Thyroid gland (tissue), 4 donors: Measurements from ENCODE around the gene LTA. TPM values are rescaled to one million over a fixed set of nuclear protein-coding genes. Genes with fewer than 3 reads are reported as not detected.
A peak's percentile ranks its signal among the peaks of the same experiment; 100 is the strongest.

Experiments
- DNase-seq, 2 donors: peaks; one replicate each; pipeline ENCODE4 v3.0.0-alpha.2; 2019
- H3K27ac ChIP-seq, 3 donors: fragments of 200-600 bp; sonication (generic); 1 replicate in 2 of 3; 2 replicates in 1 of 3; pipeline ENCODE4 v1.5.1; 2016 to 2019; ENCODE audit warnings: mild to moderate bottlenecking in 1 of 3, moderate library complexity in 1 of 3
- H3K27me3 ChIP-seq: fragments of 200-600 bp; sonication (generic); one replicate; pipeline ENCODE4 v1.5.1; 2019
- H3K36me3 ChIP-seq, 2 donors: fragments of 200-600 bp; sonication (generic); one replicate each; pipeline ENCODE4 v1.5.1; 2016 to 2019
- H3K4me1 ChIP-seq, 2 donors: fragments of 200-600 bp; sonication (generic); one replicate each; pipeline ENCODE4 v1.5.1; 2017 to 2019
- H3K4me3 ChIP-seq, 3 donors: fragments of 200-600 bp; sonication (generic); replicated peaks in 1 of 3; 1 replicate in 2 of 3; 2 replicates in 1 of 3; pipeline ENCODE4 v1.5.1; 2016; ENCODE audit warnings: mild to moderate bottlenecking in 1 of 3
- H3K9me3 ChIP-seq: fragments of 200-600 bp; sonication (generic); one replicate; pipeline ENCODE4 v1.5.1; 2017
- POLR2A ChIP-seq, 2 donors: fragments of 450-650 bp; IDR thresholded peaks; one replicate each; pipeline ENCODE4 v1.6.1; 2017; ENCODE audit warnings: antibody characterized with exemption in 2 of 2, mild to moderate bottlenecking in 2 of 2, moderate library complexity in 1 of 2
- WGBS, 2 donors: methylation state at CpG; one replicate each; pipeline ENCODE4 v1.1.5; 2017; 5-methylcytosine and 5-hydroxymethylcytosine counted together
- intact Hi-C: fragments of 100-400 bp; cut with DNase I; formaldehyde crosslinking; loops from one replicate; pipeline ENCODE4 v1.15.1; 2023
- small RNA-seq: library from RNA; depleted of rRNA; stranded (forward); fragments of <200 nt; gene quantifications from one replicate; pipeline ENCODE3, GENCODE V24; 2016
- total RNA-seq, 4 donors: library from RNA; depleted of rRNA; stranded (reverse); fragments of >200 nt; gene quantifications; one replicate each; pipeline ENCODE4 v1.2.3, GENCODE V29; 2016
- TF ChIP-seq, protein P1 (sequence below), 6 experiments: fragments of 200-600 bp in 3 of 6; fragments of 450-650 bp in 3 of 6; sonication (generic) in 3 of 6; IDR thresholded peaks; one replicate each; pipeline ENCODE4 v1.5.1; 2016 to 2019; ENCODE audit warnings: antibody characterized with exemption in 6 of 6, mild to moderate bottlenecking in 2 of 6, inconsistent platforms in 1 of 6, moderate library complexity in 1 of 6

Gene LTA
- total RNA-seq, 4 donors from 2014 or later: not detected

DNA sequence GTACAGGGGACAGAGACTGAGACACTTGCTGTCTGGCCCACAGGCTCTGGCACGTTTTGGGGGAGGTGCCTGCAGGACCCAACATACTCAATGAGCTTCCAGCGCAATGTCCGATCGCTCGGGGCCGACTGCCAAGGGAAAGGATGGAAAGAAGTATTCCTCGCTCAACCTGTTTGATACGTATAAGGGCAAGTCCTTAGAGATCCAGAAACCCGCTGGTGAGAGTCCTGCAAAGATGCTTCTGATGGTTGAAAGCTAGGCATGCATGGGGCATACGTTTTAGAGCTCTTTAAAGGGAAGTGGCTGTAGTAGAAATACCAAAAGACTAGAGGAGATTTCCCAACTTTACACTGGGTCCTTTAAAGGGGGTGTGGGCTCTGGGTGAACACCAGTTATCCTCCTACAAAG, 50.6 kb downstream of the LTA start:
- Histone ChIP-seq H3K27ac (peak overlapping the region in 1 of 3 donors; percentile 99), H3K4me3 (no peak overlapping the region), H3K27me3 (no peaks in the 10 kb centered on the region), H3K4me1 (peaks cover 9 to 12% of the 10 kb centered on the region in 2 donors), H3K9me3 (no peaks in the 10 kb centered on the region), H3K36me3 (peaks cover 38 to 44% of the 10 kb centered on the region in 2 donors)
- TF ChIP-seq POLR2A (IDR thresholded peaks at IDR 0.05): no peak
- TF ChIP-seq, protein P1, sequence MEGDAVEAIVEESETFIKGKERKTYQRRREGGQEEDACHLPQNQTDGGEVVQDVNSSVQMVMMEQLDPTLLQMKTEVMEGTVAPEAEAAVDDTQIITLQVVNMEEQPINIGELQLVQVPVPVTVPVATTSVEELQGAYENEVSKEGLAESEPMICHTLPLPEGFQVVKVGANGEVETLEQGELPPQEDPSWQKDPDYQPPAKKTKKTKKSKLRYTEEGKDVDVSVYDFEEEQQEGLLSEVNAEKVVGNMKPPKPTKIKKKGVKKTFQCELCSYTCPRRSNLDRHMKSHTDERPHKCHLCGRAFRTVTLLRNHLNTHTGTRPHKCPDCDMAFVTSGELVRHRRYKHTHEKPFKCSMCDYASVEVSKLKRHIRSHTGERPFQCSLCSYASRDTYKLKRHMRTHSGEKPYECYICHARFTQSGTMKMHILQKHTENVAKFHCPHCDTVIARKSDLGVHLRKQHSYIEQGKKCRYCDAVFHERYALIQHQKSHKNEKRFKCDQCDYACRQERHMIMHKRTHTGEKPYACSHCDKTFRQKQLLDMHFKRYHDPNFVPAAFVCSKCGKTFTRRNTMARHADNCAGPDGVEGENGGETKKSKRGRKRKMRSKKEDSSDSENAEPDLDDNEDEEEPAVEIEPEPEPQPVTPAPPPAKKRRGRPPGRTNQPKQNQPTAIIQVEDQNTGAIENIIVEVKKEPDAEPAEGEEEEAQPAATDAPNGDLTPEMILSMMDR (IDR thresholded peaks at IDR 0.05): no peak
- intact Hi-C loops: no loop called here
- peak; percentile 51 to 64 for DNase-seq
- 38 to 49% methylated on average over 10 of the region's 10 CpGs for WGBS, 2 donors

Small RNAs within 50 kb of the gene (small RNA-seq; reads per million reads assigned to genes)
- gene SNORA38 (20.6 reads per million, percentile 94 among the genes with 10 or more reads in this experiment), gene SNORD117 (697 reads per million, percentile 98 among the genes with 10 or more reads in this experiment), gene SNORD84 (not detected), gene UQCRHP1 (not detected)

Other genes with a start within 250 kb of the LTA start
- 1,000 to 10,000 TPM in 1 of 4 donors, 100 to 1,000 TPM in 3; 328 to 1,292 (median 594) TPM for gene HLA-B, start 215.1 kb upstream of the LTA start, total RNA-seq
- 10 to 100 TPM; 12.3 to 23.2 (median 15.3) TPM for gene MICA, start 168.7 kb upstream of the LTA start, total RNA-seq
- gene MICB, start 74.1 kb upstream of the LTA start, total RNA-seq: 1 to 10 TPM in 3 of 4 donors, under 1 TPM in 1; 0.89 to 3.4 (median 2.1) TPM
- gene MCCD1, start 43.3 kb upstream of the LTA start, total RNA-seq: not detected
- 100 to 1,000 TPM; 296 to 339 (median 314) TPM for gene DDX39B, start 30.3 kb upstream of the LTA start, total RNA-seq
- 1 to 10 TPM; 1.2 to 3.9 (median 2.6) TPM for gene ATP6V1G2, start 25.7 kb upstream of the LTA start, total RNA-seq
- gene NFKBIL1, start 24.7 kb upstream of the LTA start, total RNA-seq: 10 to 100 TPM; 23.7 to 34.0 (median 27.5) TPM
- under 1 TPM in 1 of 4 donors, not detected in 3; 0.42 TPM for gene TNF, start 3.3 kb downstream of the LTA start, total RNA-seq
- not detected for gene LTB, start 10.1 kb downstream of the LTA start, total RNA-seq
- 10 to 100 TPM in 1 of 4 donors, 1 to 10 TPM in 2, not detected in 1; 2.5 to 23.4 (median 3.2) TPM for gene LST1, start 14.0 kb downstream of the LTA start, total RNA-seq
- gene NCR3, start 20.7 kb downstream of the LTA start, total RNA-seq: not detected
- gene AIF1, start 42.9 kb downstream of the LTA start, total RNA-seq: 10 to 100 TPM in 3 of 4 donors, 1 to 10 TPM in 1; 8.1 to 37.8 (median 17.6) TPM
- gene PRRC2A, start 48.4 kb downstream of the LTA start, total RNA-seq: 100 to 1,000 TPM in 1 of 4 donors, 10 to 100 TPM in 3; 68.5 to 127 (median 86.7) TPM
- gene BAG6, start 80.4 kb downstream of the LTA start, total RNA-seq: 100 to 1,000 TPM; 179 to 301 (median 245) TPM
- gene APOM, start 83.6 kb downstream of the LTA start, total RNA-seq: 1 to 10 TPM; 2.3 to 5.1 (median 4.5) TPM
- 10 to 100 TPM; 23.6 to 32.3 (median 28.7) TPM for gene C6orf47, start 88.5 kb downstream of the LTA start, total RNA-seq
- gene GPANK1, start 92.7 kb downstream of the LTA start, total RNA-seq: 10 to 100 TPM; 15.7 to 23.2 (median 22.1) TPM
- 100 to 1,000 TPM; 181 to 264 (median 206) TPM for gene CSNK2B, start 93.8 kb downstream of the LTA start, total RNA-seq
- gene LY6G5B, start 97.7 kb downstream of the LTA start, total RNA-seq: 10 to 100 TPM in 2 of 4 donors, 1 to 10 TPM in 2; 4.4 to 11.8 (median 9.4) TPM
- gene LY6G5C, start 108.8 kb downstream of the LTA start, total RNA-seq: 1 to 10 TPM in 1 of 4 donors, under 1 TPM in 2, not detected in 1; 0.54 to 7.9 (median 0.83) TPM
- gene ABHD16A, start 131.0 kb downstream of the LTA start, total RNA-seq: 10 to 100 TPM; 47.3 to 81.4 (median 71.7) TPM
- gene LY6G6F, start 134.6 kb downstream of the LTA start, total RNA-seq: not detected
- not detected for gene LY6G6D, start 143.1 kb downstream of the LTA start, total RNA-seq
- not detected for gene LY6G6C, start 149.5 kb downstream of the LTA start, total RNA-seq
- gene MPIG6B, start 151.1 kb downstream of the LTA start, total RNA-seq: 1 to 10 TPM in 1 of 4 donors, under 1 TPM in 1, not detected in 2; 0.54 to 1.8 TPM
- gene DDAH2, start 157.0 kb downstream of the LTA start, total RNA-seq: 100 to 1,000 TPM in 3 of 4 donors, 10 to 100 TPM in 1; 99.9 to 117 (median 114) TPM
- 100 to 1,000 TPM; 222 to 314 (median 247) TPM for gene CLIC1, start 164.2 kb downstream of the LTA start, total RNA-seq
- 10 to 100 TPM in 1 of 4 donors, 1 to 10 TPM in 3; 5.6 to 11.2 (median 7.2) TPM for gene MSH5, start 167.7 kb downstream of the LTA start, total RNA-seq
- 1 to 10 TPM in 3 of 4 donors, not detected in 1; 2.0 to 4.2 (median 3.0) TPM for gene SAPCD1, start 190.4 kb downstream of the LTA start, total RNA-seq
- gene VWA7, start 205.0 kb downstream of the LTA start, total RNA-seq: 1 to 10 TPM; 1.2 to 8.9 (median 5.4) TPM
- 100 to 1,000 TPM in 1 of 4 donors, 10 to 100 TPM in 3; 33.8 to 120 (median 39.9) TPM for gene VARS1, start 223.5 kb downstream of the LTA start, total RNA-seq
- 10 to 100 TPM; 29.2 to 48.4 (median 36.5) TPM for gene LSM2, start 234.7 kb downstream of the LTA start, total RNA-seq
- 1 to 10 TPM; 3.5 to 4.1 (median 3.9) TPM for gene HSPA1L, start 243.0 kb downstream of the LTA start, total RNA-seq
- 100 to 1,000 TPM; 148 to 320 (median 190) TPM for gene HSPA1A, start 243.3 kb downstream of the LTA start, total RNA-seq